H9 (cell line): ENCODE data around the gene B3GNT5. TPM values are rescaled to one million over a fixed set of nuclear protein-coding genes. Genes with fewer than 3 reads are reported as not detected.

Experiments
- DNase-seq: peaks from one replicate; pipeline ENCODE4 v3.0.0-alpha.2; 2017
- H2AFZ ChIP-seq: one replicate; pipeline ENCODE4 v1.6.1; 2013; ENCODE audit warnings: mild to moderate bottlenecking, low read length, control low read depth, moderate library complexity
- H2AK5ac ChIP-seq: 2 replicates; pipeline ENCODE4 v1.6.1; 2013; ENCODE audit warnings: low read length, control low read depth, mixed read lengths; ENCODE audit not compliant: insufficient read length
- H2BK120ac ChIP-seq: one replicate; pipeline ENCODE4 v1.6.1; 2013; ENCODE audit warnings: low read depth, mild to moderate bottlenecking, low read length, control low read depth, inconsistent platforms; ENCODE audit not compliant: poor library complexity, severe bottlenecking
- H2BK12ac ChIP-seq: 2 replicates; pipeline ENCODE4 v1.6.1; 2013; ENCODE audit warnings: low read length, control low read depth, mixed read lengths, low read depth; ENCODE audit not compliant: insufficient read length
- H2BK15ac ChIP-seq: 2 replicates; pipeline ENCODE4 v1.6.1; 2013; ENCODE audit warnings: low read depth, low read length, control low read depth
- H2BK20ac ChIP-seq: one replicate; pipeline ENCODE4 v1.6.1; 2013; ENCODE audit warnings: low read depth, mild to moderate bottlenecking, low read length, control low read depth, inconsistent platforms; ENCODE audit not compliant: poor library complexity, severe bottlenecking
- H2BK5ac ChIP-seq: 2 replicates; pipeline ENCODE4 v1.6.1; 2013; ENCODE audit warnings: low read length, control low read depth, mixed read lengths; ENCODE audit not compliant: insufficient read length
- H3K14ac ChIP-seq: 2 replicates; pipeline ENCODE4 v1.6.1; 2013; ENCODE audit warnings: low read length, control low read depth; ENCODE audit not compliant: insufficient read depth
- H3K18ac ChIP-seq: 2 replicates; pipeline ENCODE4 v1.6.1; 2013; ENCODE audit warnings: low read depth, mild to moderate bottlenecking, mixed read lengths, low read length, control low read depth; ENCODE audit not compliant: insufficient read length
- H3K23ac ChIP-seq: 2 replicates; pipeline ENCODE4 v1.6.1; 2013; ENCODE audit warnings: low read length, control low read depth, mixed read lengths, low read depth; ENCODE audit not compliant: insufficient read length
- H3K23me2 ChIP-seq: 2 replicates; pipeline ENCODE4 v1.6.1; 2013; ENCODE audit warnings: low read depth, mild to moderate bottlenecking, mixed read lengths, low read length, control low read depth; ENCODE audit not compliant: insufficient read length, poor library complexity, severe bottlenecking
- H3K27ac ChIP-seq: 2 replicates; pipeline ENCODE4 v1.5.1; 2013; ENCODE audit warnings: low read length, control low read depth, mixed read lengths, low read depth; ENCODE audit not compliant: insufficient read length
- H3K27me3 ChIP-seq: 2 replicates; pipeline ENCODE4 v1.6.1; 2013; ENCODE audit warnings: low read length, control low read depth, inconsistent platforms; ENCODE audit not compliant: insufficient read depth
- H3K4ac ChIP-seq: 2 replicates; pipeline ENCODE4 v1.6.1; 2013; ENCODE audit warnings: low read depth, mild to moderate bottlenecking, control low read depth, inconsistent platforms, low read length, moderate library complexity
- H3K4me1 ChIP-seq: 2 replicates; pipeline ENCODE4 v1.6.1; 2013; ENCODE audit warnings: low read length, control low read depth, inconsistent platforms; ENCODE audit not compliant: insufficient read depth
- H3K4me2 ChIP-seq: 2 replicates; pipeline ENCODE4 v1.6.1; 2013; ENCODE audit warnings: low read length, control low read depth, mixed read lengths; ENCODE audit not compliant: insufficient read length, insufficient read depth
- H3K56ac ChIP-seq: 2 replicates; pipeline ENCODE4 v1.6.1; 2013; ENCODE audit warnings: low read depth, mild to moderate bottlenecking, mixed read lengths, low read length, control low read depth; ENCODE audit not compliant: insufficient read length
- H3K79me1 ChIP-seq: 2 replicates; pipeline ENCODE4 v1.6.1; 2013; ENCODE audit warnings: low read depth, mild to moderate bottlenecking, moderate library complexity, low read length, control low read depth, inconsistent platforms; ENCODE audit not compliant: insufficient read depth, poor library complexity, severe bottlenecking
- H3K79me2 ChIP-seq: 2 replicates; pipeline ENCODE4 v1.6.1; 2013; ENCODE audit warnings: low read length, control low read depth, inconsistent platforms; ENCODE audit not compliant: insufficient read depth
- H3K9ac ChIP-seq: 2 replicates; pipeline ENCODE4 v1.6.1; 2013; ENCODE audit warnings: low read length, control low read depth, mixed read lengths; ENCODE audit not compliant: insufficient read length; ENCODE audit errors: extremely low read depth
- H3K9me3 ChIP-seq: one replicate; pipeline ENCODE4 v1.6.1; 2013; ENCODE audit warnings: low read depth, low read length, inconsistent platforms; ENCODE audit not compliant: control insufficient read depth
- H3T11ph ChIP-seq: one replicate; pipeline ENCODE4 v1.6.1; 2013; ENCODE audit warnings: mild to moderate bottlenecking, low read length, control low read depth, inconsistent platforms
- H4K20me1 ChIP-seq: one replicate; pipeline ENCODE4 v1.6.1; 2013; ENCODE audit not compliant: control insufficient read depth, insufficient read length, insufficient read depth
- H4K5ac ChIP-seq: 2 replicates; pipeline ENCODE4 v1.6.1; 2013; ENCODE audit warnings: low read depth, mild to moderate bottlenecking, mixed read lengths, low read length, control low read depth; ENCODE audit not compliant: insufficient read length
- H4K8ac ChIP-seq: replicated peaks from 2 replicates; pipeline ENCODE4 v1.6.1; 2013; ENCODE audit warnings: low read length, control low read depth, mixed read lengths, low read depth; ENCODE audit not compliant: insufficient read length
- H4K91ac ChIP-seq: 2 replicates; pipeline ENCODE4 v1.6.1; 2013; ENCODE audit warnings: low read depth, mild to moderate bottlenecking, moderate library complexity, mixed read lengths, low read length, control low read depth; ENCODE audit not compliant: insufficient read length
- H3K27ac Mint-ChIP-seq, 3 experiments: 2 replicates in 2 of 3; 3 replicates in 1 of 3; pipeline ENCODE4 v1.8.0; 2020 to 2021; ENCODE audit warnings: mixed read lengths in 3 of 3, mild to moderate bottlenecking in 1 of 3, moderate library complexity in 1 of 3
- H3K27me3 Mint-ChIP-seq: 2 replicates; pipeline ENCODE4 v1.8.0; 2021; ENCODE audit warnings: low read depth, mild to moderate bottlenecking, moderate library complexity, mixed read lengths
- H3K36me3 Mint-ChIP-seq, 3 experiments: 2 replicates in 2 of 3; 3 replicates in 1 of 3; pipeline ENCODE4 v1.8.0; 2020 to 2021; ENCODE audit warnings: low read depth in 3 of 3, mixed read lengths in 3 of 3; ENCODE audit not compliant: insufficient read depth in 1 of 3
- H3K4me1 Mint-ChIP-seq, 2 experiments: 2 replicates each; pipeline ENCODE4 v1.8.0; 2020; ENCODE audit warnings: mixed read lengths in 2 of 2
- H3K4me3 Mint-ChIP-seq, 2 experiments: 2 replicates in 1 of 2; 3 replicates in 1 of 2; pipeline ENCODE4 v1.8.0; 2020 to 2021; ENCODE audit warnings: mild to moderate bottlenecking in 2 of 2, mixed read lengths in 2 of 2, moderate library complexity in 1 of 2
- H3K9me3 Mint-ChIP-seq, 2 experiments: 2 replicates in 1 of 2; 3 replicates in 1 of 2; pipeline ENCODE4 v1.8.0; 2020; ENCODE audit warnings: mild to moderate bottlenecking in 2 of 2, mixed read lengths in 2 of 2, moderate library complexity in 1 of 2
- WGBS: extraction: QIAGEN DNeasy Blood & Tissue Kit; methylation state at CpG from one replicate; pipeline ENCODE4 v1.1.7; 2013; ENCODE audit warnings: missing lambda C conversion rate, low lambda C conversion rate, mixed read lengths; ENCODE audit not compliant: insufficient read length; ENCODE audit errors: extremely low coverage; 5-methylcytosine and 5-hydroxymethylcytosine counted together
- total RNA-seq: library from RNA; stranded (reverse); gene quantifications from 2 replicates; pipeline ENCODE4 v1.2.1, GENCODE V29; 2021
- TF ChIP-seq, protein P1 (sequence below): fragments of 200-600 bp; sonication (generic); conservative IDR thresholded peaks from 3 replicates; pipeline ENCODE4 v1.8.0; 2021; ENCODE audit warnings: antibody characterized with exemption, mild to moderate bottlenecking

B3GNT5 gene
- total RNA-seq, 1 experiment from 2014 or later = 7.3 TPM

- no peak overlapping the region for H3K9ac ChIP-seq
- no peaks in the 10 kb centered on the region for H3K36me3 Mint-ChIP-seq
Observed at GRCh38 chr3:183222631-183223235, 30.3 kb upstream of the B3GNT5 start.

More at GRCh38 chr3:183222631-183223235, 30.3 kb upstream of the B3GNT5 start:
- no peak overlapping the region for H2BK12ac ChIP-seq
- DNase-seq = no peak
- H3K27ac Mint-ChIP-seq = no peak overlapping the region; a peak in 1 of 7 replicates
- no peak overlapping the region for H3T11ph ChIP-seq
- H4K5ac ChIP-seq = no peak overlapping the region
- H3K27me3 ChIP-seq = no peaks in the 10 kb centered on the region
- H3K56ac ChIP-seq = no peak overlapping the region
- H3K4me2 ChIP-seq = no peak overlapping the region
- no peak overlapping the region for H3K18ac ChIP-seq
- H3K79me1 ChIP-seq = no peaks in the 10 kb centered on the region
- TF ChIP-seq, protein P1, sequence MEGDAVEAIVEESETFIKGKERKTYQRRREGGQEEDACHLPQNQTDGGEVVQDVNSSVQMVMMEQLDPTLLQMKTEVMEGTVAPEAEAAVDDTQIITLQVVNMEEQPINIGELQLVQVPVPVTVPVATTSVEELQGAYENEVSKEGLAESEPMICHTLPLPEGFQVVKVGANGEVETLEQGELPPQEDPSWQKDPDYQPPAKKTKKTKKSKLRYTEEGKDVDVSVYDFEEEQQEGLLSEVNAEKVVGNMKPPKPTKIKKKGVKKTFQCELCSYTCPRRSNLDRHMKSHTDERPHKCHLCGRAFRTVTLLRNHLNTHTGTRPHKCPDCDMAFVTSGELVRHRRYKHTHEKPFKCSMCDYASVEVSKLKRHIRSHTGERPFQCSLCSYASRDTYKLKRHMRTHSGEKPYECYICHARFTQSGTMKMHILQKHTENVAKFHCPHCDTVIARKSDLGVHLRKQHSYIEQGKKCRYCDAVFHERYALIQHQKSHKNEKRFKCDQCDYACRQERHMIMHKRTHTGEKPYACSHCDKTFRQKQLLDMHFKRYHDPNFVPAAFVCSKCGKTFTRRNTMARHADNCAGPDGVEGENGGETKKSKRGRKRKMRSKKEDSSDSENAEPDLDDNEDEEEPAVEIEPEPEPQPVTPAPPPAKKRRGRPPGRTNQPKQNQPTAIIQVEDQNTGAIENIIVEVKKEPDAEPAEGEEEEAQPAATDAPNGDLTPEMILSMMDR = no peak
- H2AFZ ChIP-seq = no peak overlapping the region
- H3K23ac ChIP-seq = no peak overlapping the region
- H2AK5ac ChIP-seq = no peak overlapping the region
- no peak overlapping the region for H4K8ac ChIP-seq
- no peak overlapping the region for H2BK15ac ChIP-seq
- no peaks in the 10 kb centered on the region for H4K20me1 ChIP-seq
- no peaks in the 10 kb centered on the region for H3K79me2 ChIP-seq
- H4K91ac ChIP-seq = no peak overlapping the region
- H2BK20ac ChIP-seq = no peak overlapping the region
- H2BK5ac ChIP-seq = no peak overlapping the region
- H3K14ac ChIP-seq = no peak overlapping the region
- no peaks in the 10 kb centered on the region for H3K4me1 ChIP-seq
- H3K27ac ChIP-seq = no peak overlapping the region
- WGBS = no CpG with 5 or more reads among the region's 3 CpGs
- no peak overlapping the region for H2BK120ac ChIP-seq
- H3K9me3 Mint-ChIP-seq = no peaks in the 10 kb centered on the region
- no peak overlapping the region for H3K4ac ChIP-seq
- peaks cover 4 to 5% of the 10 kb centered on the region in 2 experiments; a peak in 3 of 4 replicates for H3K4me1 Mint-ChIP-seq
- no peak overlapping the region for H3K4me3 Mint-ChIP-seq
- no peaks in the 10 kb centered on the region for H3K27me3 Mint-ChIP-seq
- H3K9me3 ChIP-seq = no peaks in the 10 kb centered on the region
- H3K23me2 ChIP-seq = no peaks in the 10 kb centered on the region
